NCI-H2196 treated with DMSO at 0.1 percent for 48 hours (cell line): ENCODE data around the gene ALDH8A1.

Experiments used
- DNase-seq: peaks from one replicate; lab custom pipeline; 2025; ENCODE audit not compliant: unreplicated experiment; lab: John Stamatoyannopoulos, UW

ALDH8A1 gene

GRCh38 chr6:134951494-134952263, 1.8 kb upstream of the ALDH8A1 start:
- no peak for DNase-seq

- DNase-seq: no peak
These were observed 581 bp upstream of the ALDH8A1 start for GRCh38 chr6:134950482-134950881.

DNA sequence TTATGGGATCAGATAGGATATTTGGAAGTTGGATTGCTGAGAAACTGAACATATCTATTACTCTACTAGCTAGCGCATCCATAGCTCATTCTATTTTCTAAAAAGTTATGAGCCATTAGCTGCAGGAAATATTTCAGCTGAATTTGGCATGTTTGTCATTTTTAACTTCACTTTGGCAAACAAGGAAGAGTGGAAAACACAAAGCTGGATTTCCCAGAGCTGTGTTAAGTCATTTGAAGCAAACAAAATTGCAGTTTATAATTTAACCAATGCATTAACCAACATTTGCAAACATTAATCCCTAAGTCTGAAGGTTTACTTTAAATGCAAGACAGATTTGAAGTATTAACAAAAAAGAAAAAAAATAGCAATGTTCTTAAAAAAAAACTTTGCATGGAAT, 1.2 kb downstream of the ALDH8A1 start:
- no peak for DNase-seq

GRCh38 chr6:134948142-134948541, 1.8 kb downstream of the ALDH8A1 start:
- no peak for DNase-seq

GRCh38 chr6:134945045-134945444, 4.9 kb downstream of the ALDH8A1 start:
- no peak for DNase-seq

DNA sequence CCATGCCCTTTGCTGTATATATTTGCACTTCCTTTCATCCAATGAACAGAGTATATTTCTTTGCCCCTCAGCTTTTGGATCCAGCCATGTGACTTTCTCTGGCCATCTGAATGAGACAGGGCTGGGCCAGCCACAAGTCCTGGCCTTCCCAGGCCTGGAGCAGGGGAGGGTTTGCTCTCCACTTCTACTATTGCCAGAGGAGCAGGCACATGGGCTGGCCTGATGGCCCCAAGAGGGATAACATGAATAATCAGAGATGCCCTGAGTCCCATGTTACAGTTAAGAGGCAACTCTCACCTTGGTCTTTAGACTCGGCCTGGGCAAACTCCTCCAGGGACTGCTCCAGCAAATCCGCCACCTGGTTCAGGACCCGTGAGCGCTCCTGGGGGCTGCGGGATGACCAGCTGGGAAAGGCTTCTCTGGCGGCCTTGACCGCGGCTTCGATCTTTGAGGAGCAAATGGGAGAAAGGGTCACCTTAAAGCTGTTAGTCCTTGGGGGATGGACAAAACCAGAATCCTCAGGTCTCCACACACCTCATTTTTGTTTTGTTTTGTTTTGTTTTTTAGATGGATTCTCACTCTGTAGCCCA, 6.3 kb downstream of the ALDH8A1 start:
- DNase-seq: no peak

- no peak for DNase-seq
These were observed 11.0 kb downstream of the ALDH8A1 start for GRCh38 chr6:134938896-134939295.

GRCh38 chr6:134937426-134937825, 12.5 kb downstream of the ALDH8A1 start:
- no peak for DNase-seq

DNA sequence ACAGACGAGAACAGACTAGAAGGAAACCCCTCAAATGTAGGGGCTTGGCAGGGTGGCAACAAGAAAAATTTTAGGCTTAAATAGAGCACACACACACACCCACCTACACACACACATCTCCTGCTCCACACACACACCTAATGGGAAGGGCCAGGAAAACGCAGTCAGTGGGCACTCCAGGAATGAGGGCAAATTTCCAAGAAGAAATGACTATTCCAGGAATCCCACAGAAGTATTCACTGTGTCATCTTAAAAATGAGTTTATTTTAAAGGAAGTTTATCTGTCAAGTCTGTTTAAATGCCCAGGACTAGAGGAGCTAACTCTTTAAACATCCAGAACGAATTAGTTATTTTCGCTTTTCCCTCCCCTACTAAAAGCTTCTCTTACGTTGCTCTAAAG, 13.0 kb downstream of the ALDH8A1 start:
- no peak for DNase-seq

DNA sequence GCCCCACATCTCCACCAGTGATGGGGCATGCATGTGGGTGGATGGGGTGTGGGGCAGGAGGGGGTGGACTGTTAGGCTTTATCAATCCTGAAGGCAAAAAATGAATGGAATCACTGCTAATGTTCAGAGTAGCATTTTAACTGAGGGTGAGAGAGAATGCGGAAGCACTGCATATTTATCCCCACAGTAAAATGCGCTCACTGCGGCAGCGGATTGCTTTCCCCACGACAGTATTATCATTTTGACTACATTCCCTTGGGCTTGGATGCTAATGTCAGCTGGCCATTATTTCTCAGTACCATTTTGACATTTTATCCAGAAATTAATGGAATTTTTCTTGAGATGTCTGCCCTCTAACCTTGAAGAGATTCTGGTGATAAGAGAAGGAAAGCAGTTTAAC, 13.4 kb downstream of the ALDH8A1 start:
- no peak for DNase-seq

- no peak for DNase-seq
These were observed 15.0 kb downstream of the ALDH8A1 start for GRCh38 chr6:134934793-134935485.

- no peak for DNase-seq
These were observed 17.1 kb downstream of the ALDH8A1 start for GRCh38 chr6:134932535-134933470.

DNA sequence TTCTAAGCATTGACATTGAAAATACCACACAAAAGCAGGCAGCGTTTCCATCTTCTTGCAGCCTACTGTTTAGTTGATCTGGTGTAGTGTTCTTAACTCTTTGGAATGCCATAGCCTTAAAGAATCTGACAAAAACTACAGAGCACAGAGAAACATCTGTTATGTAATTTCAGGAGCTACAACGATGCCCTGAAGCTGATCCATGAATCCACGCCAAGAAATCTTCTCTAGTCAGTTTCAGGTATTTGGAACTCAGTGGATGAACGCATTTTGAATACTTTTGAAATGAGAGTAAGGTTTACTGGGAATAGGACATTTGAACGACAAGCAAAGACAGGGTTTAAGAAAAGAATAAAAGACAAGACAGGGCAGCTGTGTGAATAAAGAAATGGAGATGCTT, 17.8 kb downstream of the ALDH8A1 start:
- no peak for DNase-seq

DNA sequence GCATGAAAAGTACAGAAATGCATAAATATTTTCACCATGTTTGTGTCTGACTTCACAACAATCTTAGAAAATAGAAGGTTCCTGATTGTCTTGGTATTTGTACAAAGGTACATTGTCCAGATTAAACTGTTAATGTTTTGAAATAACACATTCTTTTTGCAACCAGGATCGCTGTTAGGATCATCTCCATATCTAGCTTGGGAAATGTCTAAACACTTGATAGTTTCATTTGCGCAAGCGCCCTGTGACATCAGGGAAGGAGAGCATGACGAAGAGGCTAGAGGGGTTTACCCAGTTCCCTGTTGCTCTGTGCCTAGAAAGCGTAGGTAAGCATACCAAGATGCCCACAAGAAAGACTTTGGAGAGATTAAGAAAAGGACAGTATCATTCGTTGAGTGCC, 19.4 kb downstream of the ALDH8A1 start:
- DNase-seq: no peak

GRCh38 chr6:134928151-134928900, 21.6 kb downstream of the ALDH8A1 start:
- no peak for DNase-seq

DNA sequence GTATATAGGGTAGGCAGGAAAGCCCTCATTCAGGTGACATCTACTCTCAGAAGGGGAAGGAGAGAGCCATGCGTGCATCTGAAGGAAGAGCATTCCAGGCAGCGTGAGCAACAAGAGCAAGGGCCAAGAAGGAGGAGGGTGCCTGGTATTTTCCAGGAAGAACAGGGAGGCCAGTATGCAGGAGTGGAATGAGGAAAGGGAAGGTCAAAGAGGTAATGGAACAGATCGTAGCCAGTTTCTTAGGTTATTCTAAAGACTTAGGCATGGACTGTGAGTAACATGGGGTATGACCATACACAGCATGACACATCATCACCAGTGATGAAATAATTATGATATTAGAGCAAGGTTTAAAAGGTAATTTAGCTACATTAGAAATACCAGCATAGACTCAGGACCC, 24.1 kb downstream of the ALDH8A1 start:
- DNase-seq: no peak

- no peak for DNase-seq
These were observed 28.1 kb downstream of the ALDH8A1 start for GRCh38 chr6:134921721-134922261.

DNA sequence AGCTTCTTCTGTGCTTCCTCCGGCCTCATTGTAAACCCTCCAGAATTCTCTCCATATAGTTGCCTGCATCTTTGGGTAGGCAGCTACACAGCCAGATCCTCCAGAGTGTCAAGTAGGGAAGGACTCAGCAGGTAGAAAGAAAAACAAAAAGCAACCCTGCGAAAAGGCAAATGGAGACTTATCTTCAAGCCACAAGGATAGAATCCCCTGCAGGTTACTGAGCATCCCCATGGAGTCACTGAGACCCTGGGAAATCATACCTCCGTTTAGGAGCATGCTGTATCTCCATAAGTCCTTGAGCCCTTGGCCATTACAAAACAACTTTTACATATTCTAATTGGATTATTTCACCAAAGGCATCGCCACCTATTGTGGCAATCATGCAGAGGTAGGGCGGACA, 28.6 kb downstream of the ALDH8A1 start:
- DNase-seq: no peak

- no peak for DNase-seq
These were observed 29.5 kb downstream of the ALDH8A1 start for GRCh38 chr6:134920422-134920821.

DNA sequence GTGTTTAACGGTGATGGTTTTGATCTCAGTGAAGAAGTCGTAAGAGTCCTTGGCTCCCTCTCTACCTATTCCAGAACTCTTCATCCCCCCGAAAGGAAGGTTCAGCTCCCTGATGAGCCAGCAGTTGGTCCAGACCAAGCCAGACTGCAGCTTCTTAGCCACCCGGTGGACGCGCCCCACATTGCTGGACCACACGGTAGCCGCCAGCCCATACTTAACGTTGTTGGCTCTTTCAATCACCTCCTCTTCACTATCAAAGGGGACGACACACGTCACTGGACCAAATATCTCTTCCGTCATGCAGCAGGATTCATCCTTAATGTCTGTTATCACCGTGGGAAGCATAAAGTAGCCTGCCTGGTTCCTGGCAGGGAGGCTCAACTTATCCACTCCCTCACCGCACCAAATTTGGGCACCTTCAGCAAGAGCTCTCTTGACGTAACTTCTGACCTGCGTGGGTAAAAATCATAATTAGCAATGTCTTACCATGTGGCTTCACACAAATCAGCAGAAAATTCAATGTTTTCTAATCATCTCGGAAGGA, 31.4 kb downstream of the ALDH8A1 start:
- DNase-seq: no peak
